ENCODE results near the gene RTP2. TPM values are rescaled to one million over a fixed set of nuclear protein-coding genes. Genes with fewer than 3 reads are reported as not detected.

RTP2 gene
- total RNA-seq, 2 experiments from 2014 or later = not detected

- Mint-ChIP-seq H3K4me3 (no peak overlapping the region), H3K27ac (no peak overlapping the region), H3K36me3 (ENCODE audit: low read depth) (peaks cover 4% of the 10 kb centered on the region), H3K9me3 (no peaks in the 10 kb centered on the region), H3K4me1 (ENCODE audit: low read depth) (peaks cover 8% of the 10 kb centered on the region), H3K27me3 (no peaks in the 10 kb centered on the region)
- intact Hi-C loops (cut with micrococcal nuclease) = loop anchor here (10.0 kb wide), 1 partner anchor 104 kb away; no protein-coding TSS in a partner anchor
- ChIA-PET CTCF (interaction anchor here (1.0 to 10.3 kb wide), 7 partner anchors 9 to 1236 kb away, joined by 3 to 118 read pairs (median 4); partner anchors contain the start of gene RTP2), POLR2A (no interaction called here)
- ATAC-seq = no peak
- TF ChIP-seq, protein P1, sequence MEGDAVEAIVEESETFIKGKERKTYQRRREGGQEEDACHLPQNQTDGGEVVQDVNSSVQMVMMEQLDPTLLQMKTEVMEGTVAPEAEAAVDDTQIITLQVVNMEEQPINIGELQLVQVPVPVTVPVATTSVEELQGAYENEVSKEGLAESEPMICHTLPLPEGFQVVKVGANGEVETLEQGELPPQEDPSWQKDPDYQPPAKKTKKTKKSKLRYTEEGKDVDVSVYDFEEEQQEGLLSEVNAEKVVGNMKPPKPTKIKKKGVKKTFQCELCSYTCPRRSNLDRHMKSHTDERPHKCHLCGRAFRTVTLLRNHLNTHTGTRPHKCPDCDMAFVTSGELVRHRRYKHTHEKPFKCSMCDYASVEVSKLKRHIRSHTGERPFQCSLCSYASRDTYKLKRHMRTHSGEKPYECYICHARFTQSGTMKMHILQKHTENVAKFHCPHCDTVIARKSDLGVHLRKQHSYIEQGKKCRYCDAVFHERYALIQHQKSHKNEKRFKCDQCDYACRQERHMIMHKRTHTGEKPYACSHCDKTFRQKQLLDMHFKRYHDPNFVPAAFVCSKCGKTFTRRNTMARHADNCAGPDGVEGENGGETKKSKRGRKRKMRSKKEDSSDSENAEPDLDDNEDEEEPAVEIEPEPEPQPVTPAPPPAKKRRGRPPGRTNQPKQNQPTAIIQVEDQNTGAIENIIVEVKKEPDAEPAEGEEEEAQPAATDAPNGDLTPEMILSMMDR (IDR thresholded peaks at IDR 0.05) = no peak
- DNase-seq = no peak
Measured at GRCh38 chr3:187718802-187719201, 16.4 kb upstream of the RTP2 start.

DNA sequence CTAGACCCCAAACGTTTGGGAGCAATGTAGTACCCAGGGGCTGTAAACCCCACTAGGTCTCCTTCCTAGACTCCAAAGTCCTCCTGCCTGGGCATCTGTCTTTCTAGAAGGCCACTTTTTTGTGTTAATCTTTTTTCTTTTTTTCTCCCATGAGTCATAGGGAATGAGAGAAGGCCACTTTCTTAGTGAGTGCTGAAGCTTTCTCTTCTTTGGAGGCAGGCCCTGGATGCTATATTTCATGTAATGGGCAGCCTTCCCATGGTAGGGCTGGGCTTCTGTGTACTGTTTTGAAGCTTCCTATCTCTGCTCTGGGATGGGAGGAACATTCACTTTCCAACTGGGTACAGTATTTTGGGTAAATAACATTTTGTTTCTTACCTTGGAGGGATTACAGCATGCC, 15.2 kb upstream of the RTP2 start:
- intact Hi-C loops (cut with micrococcal nuclease) = loop anchor here (10.0 kb wide), 1 partner anchor 103 kb away; no protein-coding TSS in a partner anchor
- no peaks in the 10 kb centered on the region for H3K9me3 Mint-ChIP-seq
- peaks cover 9% of the 10 kb centered on the region for H3K4me1 Mint-ChIP-seq (ENCODE audit: low read depth)
- TF ChIP-seq, protein P1 (IDR thresholded peaks at IDR 0.05) = no peak
- POLR2A ChIA-PET = interaction anchor here (0.6 kb wide), 1 partner anchor 21 kb away, joined by 3 read pairs; no protein-coding TSS in a partner anchor
- H3K4me3 Mint-ChIP-seq = no peak overlapping the region
- ATAC-seq = no peak
- peaks cover 4% of the 10 kb centered on the region for H3K36me3 Mint-ChIP-seq (ENCODE audit: low read depth)
- CTCF ChIA-PET = interaction anchor here (1.1 to 10.3 kb wide), 5 partner anchors 8 to 399 kb away, joined by 4 to 118 read pairs (median 46); no protein-coding TSS in a partner anchor
- H3K27me3 Mint-ChIP-seq = no peaks in the 10 kb centered on the region
- DNase-seq = no peak
- H3K27ac Mint-ChIP-seq = no peak overlapping the region

- Mint-ChIP-seq H3K4me3 (no peak overlapping the region), H3K4me1 (ENCODE audit: low read depth) (peaks cover 9% of the 10 kb centered on the region), H3K36me3 (ENCODE audit: low read depth) (no peaks in the 10 kb centered on the region), H3K27me3 (no peaks in the 10 kb centered on the region), H3K27ac (no peak overlapping the region), H3K9me3 (no peaks in the 10 kb centered on the region)
- DNase-seq (peak; percentile 85), ATAC-seq (peak; percentile 95)
- POLR2A ChIA-PET = no interaction called here
- CTCF ChIA-PET = interaction anchor here (0.6 to 10.3 kb wide), 24 partner anchors 8 to 1408 kb away, joined by 3 to 118 read pairs (median 3); partner anchors contain the start of gene RTP2
- TF ChIP-seq, protein P1 (IDR thresholded peaks at IDR 0.05) = peak; percentile 90
- intact Hi-C loops (cut with micrococcal nuclease) = loop anchor here (1.0 to 10.0 kb wide), 3 partner anchors 100 to 492 kb away; no protein-coding TSS in a partner anchor
Measured at GRCh38 chr3:187714404-187714979, 12.1 kb upstream of the RTP2 start.

GRCh38 chr3:187713504-187713903, 11.1 kb upstream of the RTP2 start:
- DNase-seq (peak; percentile 26), ATAC-seq (peak; percentile 80)
- ChIA-PET CTCF (interaction anchor here (0.7 to 10.3 kb wide), 9 partner anchors 9 to 501 kb away, joined by 3 to 118 read pairs (median 7); partner anchors contain the start of gene RTP2), POLR2A (interaction anchor here (0.8 kb wide), 1 partner anchor 12 kb away, joined by 3 read pairs; no protein-coding TSS in a partner anchor)
- intact Hi-C loops (cut with micrococcal nuclease) = loop anchor here (5.0 to 10.0 kb wide), 2 partner anchors 99 to 491 kb away; no protein-coding TSS in a partner anchor
- Mint-ChIP-seq H3K4me1 (ENCODE audit: low read depth) (peaks cover 9% of the 10 kb centered on the region), H3K36me3 (ENCODE audit: low read depth) (no peaks in the 10 kb centered on the region), H3K9me3 (no peaks in the 10 kb centered on the region), H3K27ac (no peak overlapping the region), H3K27me3 (no peaks in the 10 kb centered on the region), H3K4me3 (no peak overlapping the region)
- TF ChIP-seq, protein P1 (IDR thresholded peaks at IDR 0.05) = no peak

- TF ChIP-seq, protein P1 (IDR thresholded peaks at IDR 0.05) = no peak
- no peak for ATAC-seq
- DNase-seq = no peak
- Mint-ChIP-seq H3K9me3 (no peaks in the 10 kb centered on the region), H3K4me1 (ENCODE audit: low read depth) (peaks cover 5% of the 10 kb centered on the region), H3K27ac (no peak overlapping the region), H3K4me3 (no peak overlapping the region), H3K27me3 (no peaks in the 10 kb centered on the region), H3K36me3 (ENCODE audit: low read depth) (no peaks in the 10 kb centered on the region)
- CTCF ChIA-PET = interaction anchor here (1.1 to 1.5 kb wide), 4 partner anchors 9 to 390 kb away, joined by 3 to 4 read pairs (median 4); no protein-coding TSS in a partner anchor
- POLR2A ChIA-PET = interaction anchor here (1.2 kb wide), 1 partner anchor 9 kb away, joined by 3 read pairs; no protein-coding TSS in a partner anchor
- intact Hi-C loops (cut with micrococcal nuclease) = no loop called here
Measured at GRCh38 chr3:187709155-187709554, 6.8 kb upstream of the RTP2 start.

Measured in activated CD8-positive, alpha-beta T cell treated with anti-CD3 and anti-CD28 coated beads for 36 hours (primary cell).